Body of pancreas (tissue), 4 donors: ENCODE measurements around the gene DDX28. TPM values are rescaled to one million over a fixed set of nuclear protein-coding genes. Genes with fewer than 3 reads are reported as not detected.

Experiments used
- ATAC-seq: fragments of 150-250 bp; one replicate; pipeline ENCODE4 v1.9.1; 2016
- DNase-seq, 4 donors: peaks; one replicate each; pipeline ENCODE4 v3.0.0-alpha.2; 2019
- H3K27ac ChIP-seq, 4 donors: fragments of 200-600 bp; sonication (generic); 1 replicate in 3 of 4; 2 replicates in 1 of 4; pipeline versions ENCODE4 v1.5.1 to v1.6.1; 2016 to 2019; ENCODE audit warnings: mild to moderate bottlenecking in 1 of 4, mixed read lengths in 1 of 4, moderate library complexity in 1 of 4
- H3K27me3 ChIP-seq, 2 donors: fragments of 200-600 bp; sonication (generic); one replicate each; pipeline ENCODE4 v1.6.0; 2016; ENCODE audit warnings: mild to moderate bottlenecking in 1 of 2
- H3K36me3 ChIP-seq, 2 donors: fragments of 200-600 bp; sonication (generic); replicated peaks in 1 of 2; 2 replicates each; pipeline ENCODE4 v1.5.1; 2016; ENCODE audit warnings: low read depth in 2 of 2; ENCODE audit not compliant: insufficient read depth in 1 of 2
- H3K4me1 ChIP-seq: fragments of 200-600 bp; sonication (generic); one replicate; pipeline ENCODE4 v1.6.0; 2016
- H3K4me3 ChIP-seq, 2 donors: fragments of 200-600 bp; sonication (generic); 1 replicate in 1 of 2; 2 replicates in 1 of 2; pipeline ENCODE4 v1.5.1; 2016 to 2019
- H3K9me3 ChIP-seq, 3 donors: fragments of 200-600 bp; sonication (generic); 1 replicate in 2 of 3; 2 replicates in 1 of 3; pipeline ENCODE4 v1.5.1; 2016
- CTCF ChIP-seq, 7 experiments: fragments of 450-650 bp in 4 of 7; fragments of 200-600 bp in 3 of 7; sonication (generic) in 3 of 7; IDR thresholded peaks; one replicate each; pipeline ENCODE4 v1.5.1; 2016 to 2019; ENCODE audit warnings: antibody characterized with exemption in 7 of 7
- POLR2A ChIP-seq, 3 donors: fragments of 450-650 bp; IDR thresholded peaks; one replicate each; pipeline ENCODE4 v1.6.1; 2016; ENCODE audit warnings: antibody characterized with exemption in 3 of 3, mild to moderate bottlenecking in 2 of 3
- WGBS, 2 donors: methylation state at CpG; one replicate each; pipeline ENCODE4 v1.1.5; 2017; 5-methylcytosine and 5-hydroxymethylcytosine counted together
- intact Hi-C: fragments of 100-400 bp; cut with DNase I; formaldehyde crosslinking; loops from one replicate; pipeline ENCODE4 v1.15.1; 2023
- total RNA-seq, 2 donors: library from RNA; depleted of rRNA; stranded (reverse); fragments of >200 nt; gene quantifications; one replicate each; pipeline ENCODE4 v1.1.0, GENCODE V29; 2016

DDX28 gene
- total RNA-seq, 2 donors from 2014 or later, result 3.4 to 13.2 TPM

- no peak for DNase-seq
- ATAC-seq, result no peak
- TF ChIP-seq POLR2A (IDR thresholded peaks at IDR 0.05), result no peak
- TF ChIP-seq CTCF (IDR thresholded peaks at IDR 0.05), result no peak
- no peaks in the 10 kb centered on the region for H3K36me3 ChIP-seq
- H3K4me3 ChIP-seq, result no peak overlapping the region
- no peaks in the 10 kb centered on the region for H3K27me3 ChIP-seq
- no peak overlapping the region for H3K27ac ChIP-seq
- intact Hi-C loops, result loop anchor here (10.0 kb wide), 1 partner anchor 175 kb away; the partner anchor contains the start of gene ESRP2
- H3K9me3 ChIP-seq, result no peaks in the 10 kb centered on the region
- H3K4me1 ChIP-seq, result no peaks in the 10 kb centered on the region
Observed at GRCh38 chr16:68059804-68060203, 36.8 kb upstream of the DDX28 start.

- no peak for ATAC-seq
- no peak overlapping the region for H3K4me3 ChIP-seq
- TF ChIP-seq POLR2A (IDR thresholded peaks at IDR 0.05) (no peak), CTCF (IDR thresholded peaks at IDR 0.05) (no peak)
- H3K27me3 ChIP-seq, result no peaks in the 10 kb centered on the region
- H3K4me1 ChIP-seq, result no peaks in the 10 kb centered on the region
- H3K27ac ChIP-seq, result no peak overlapping the region
- H3K9me3 ChIP-seq, result no peaks in the 10 kb centered on the region
- intact Hi-C loops, result no loop called here
- WGBS, 2 donors, result 67 to 83% methylated on average over 3 of the region's 3 CpGs
- H3K36me3 ChIP-seq, result peaks cover 0 to 1% of the 10 kb centered on the region in 2 donors
- DNase-seq, result no peak
Observed at GRCh38 chr16:68055395-68055794, 32.4 kb upstream of the DDX28 start.

GRCh38 chr16:68049449-68049848, 26.4 kb upstream of the DDX28 start:
- no peak for TF ChIP-seq POLR2A (IDR thresholded peaks at IDR 0.05)
- WGBS, 2 donors, result 94 to 95% methylated on average over 2 of the region's 2 CpGs
- no peaks in the 10 kb centered on the region for H3K4me1 ChIP-seq
- intact Hi-C loops, result loop anchor here (10.0 kb wide), 1 partner anchor 235 kb away; no protein-coding TSS in a partner anchor
- H3K27ac ChIP-seq, result no peak overlapping the region
- H3K36me3 ChIP-seq, result peaks cover 0 to under 1% of the 10 kb centered on the region in 2 donors
- DNase-seq (no peak), ATAC-seq (no peak)
- H3K4me3 ChIP-seq, result no peak overlapping the region
- H3K27me3 ChIP-seq, result no peaks in the 10 kb centered on the region
- no peaks in the 10 kb centered on the region for H3K9me3 ChIP-seq

GRCh38 chr16:68047987-68048386, 25.0 kb upstream of the DDX28 start:
- DNase-seq (no peak), ATAC-seq (no peak)
- Histone ChIP-seq H3K27me3 (no peaks in the 10 kb centered on the region), H3K4me1 (no peaks in the 10 kb centered on the region), H3K4me3 (no peak overlapping the region), H3K36me3 (no peaks in the 10 kb centered on the region), H3K9me3 (no peaks in the 10 kb centered on the region), H3K27ac (no peak overlapping the region)
- TF ChIP-seq POLR2A (IDR thresholded peaks at IDR 0.05) (no peak), CTCF (IDR thresholded peaks at IDR 0.05) (no peak)
- 78 to 89% methylated on average over 2 of the region's 2 CpGs for WGBS, 2 donors
- intact Hi-C loops, result loop anchor here (10.0 kb wide), 1 partner anchor 233 kb away; no protein-coding TSS in a partner anchor

- H3K9me3 ChIP-seq, result no peaks in the 10 kb centered on the region
- H3K4me1 ChIP-seq, result no peaks in the 10 kb centered on the region
- no peaks in the 10 kb centered on the region for H3K27me3 ChIP-seq
- no peak for DNase-seq
- H3K4me3 ChIP-seq, result no peak overlapping the region
- H3K36me3 ChIP-seq, result peaks cover 0 to 2% of the 10 kb centered on the region in 2 donors
- intact Hi-C loops, result loop anchor here (10.0 kb wide), 1 partner anchor 231 kb away; no protein-coding TSS in a partner anchor
- 85 to 88% methylated on average over 7 of the region's 7 CpGs for WGBS, 2 donors
- no peak for TF ChIP-seq CTCF (IDR thresholded peaks at IDR 0.05)
- TF ChIP-seq POLR2A (IDR thresholded peaks at IDR 0.05), result no peak
- no peak overlapping the region for H3K27ac ChIP-seq
- no peak for ATAC-seq
Observed at GRCh38 chr16:68046106-68046505, 23.1 kb upstream of the DDX28 start.
